Measurements from ENCODE around the gene OBSCN.

Gene OBSCN

GRCh38 chr1:228289239-228289849, 81.5 kb downstream of the OBSCN start:
- DNase-seq, result no peak

- no peak for DNase-seq
Measured at GRCh38 chr1:228289996-228290881, 82.4 kb downstream of the OBSCN start.

DNA sequence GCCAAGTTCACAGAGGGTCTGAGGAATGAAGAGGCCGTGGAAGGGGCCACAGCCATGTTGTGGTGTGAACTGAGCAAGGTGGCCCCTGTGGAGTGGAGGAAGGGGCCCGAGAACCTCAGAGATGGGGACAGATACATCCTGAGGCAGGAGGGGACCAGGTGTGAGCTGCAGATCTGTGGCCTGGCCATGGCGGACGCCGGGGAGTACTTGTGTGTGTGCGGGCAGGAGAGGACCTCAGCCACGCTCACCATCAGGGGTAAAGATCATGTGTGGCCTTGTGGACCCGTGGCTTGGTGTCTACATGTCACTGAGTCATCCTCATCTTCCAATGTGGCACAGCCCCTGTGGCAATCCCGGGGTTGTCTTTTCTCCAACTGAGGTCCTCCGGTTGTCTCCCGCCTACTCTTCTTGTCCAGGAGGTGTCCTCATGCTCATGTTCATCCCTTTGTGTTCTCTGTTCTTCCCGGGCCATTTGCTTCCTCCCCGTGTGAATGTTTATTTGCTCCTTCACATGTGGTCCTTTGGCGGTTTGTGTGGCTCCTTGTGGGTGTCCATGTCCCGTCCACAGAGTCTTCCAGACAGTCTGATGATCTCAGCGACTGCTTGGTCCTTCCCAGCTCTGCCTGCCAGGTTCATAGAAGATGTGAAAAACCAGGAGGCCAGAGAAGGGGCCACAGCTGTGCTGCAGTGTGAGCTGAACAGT, 84.2 kb downstream of the OBSCN start:
- DNase-seq, result peak; percentile 7

DNA sequence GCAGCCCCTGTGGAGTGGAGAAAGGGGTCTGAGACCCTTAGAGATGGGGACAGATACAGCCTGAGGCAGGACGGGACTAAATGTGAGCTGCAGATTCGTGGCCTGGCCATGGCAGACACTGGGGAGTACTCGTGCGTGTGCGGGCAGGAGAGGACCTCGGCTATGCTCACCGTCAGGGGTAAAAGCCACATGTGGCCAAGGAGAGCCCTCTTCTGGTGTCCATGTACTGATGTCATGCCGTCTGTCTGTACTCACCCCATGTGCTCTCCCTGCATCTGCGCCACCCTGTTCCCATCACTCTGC, 84.7 kb downstream of the OBSCN start:
- no peak for DNase-seq

- no peak for DNase-seq
Measured at GRCh38 chr1:228293393-228293792, 85.5 kb downstream of the OBSCN start.

DNA sequence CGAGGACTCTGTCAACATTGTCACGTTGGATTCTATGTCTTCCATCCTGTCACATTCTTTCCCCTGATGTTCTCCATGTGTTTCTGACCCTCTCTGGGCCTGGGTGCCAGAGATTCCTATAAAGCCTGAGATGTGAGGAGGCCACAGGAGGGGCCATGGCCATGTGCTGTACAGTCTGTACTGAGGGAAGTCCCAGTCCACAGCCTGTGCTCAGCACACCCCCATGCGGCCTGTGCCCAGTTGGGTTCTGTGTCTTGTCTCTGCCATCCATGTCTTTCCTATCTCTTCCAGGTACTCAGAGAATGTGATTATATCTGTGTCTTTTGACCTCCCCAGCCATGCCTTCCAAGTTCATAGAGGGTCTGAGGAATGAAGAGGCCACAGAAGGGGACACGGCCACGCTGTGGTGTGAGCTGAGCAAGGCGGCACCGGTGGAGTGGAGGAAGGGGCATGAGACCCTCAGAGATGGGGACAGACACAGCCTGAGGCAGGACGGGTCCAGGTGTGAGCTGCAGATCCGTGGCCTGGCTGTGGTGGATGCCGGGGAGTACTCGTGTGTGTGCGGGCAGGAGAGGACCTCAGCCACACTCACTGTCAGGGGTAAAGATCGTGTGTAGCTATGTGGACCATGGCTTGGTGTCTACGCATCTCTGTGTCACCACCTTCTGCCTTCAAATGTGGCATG, 86.1 kb downstream of the OBSCN start:
- DNase-seq, result no peak

GRCh38 chr1:228294717-228295116, 86.9 kb downstream of the OBSCN start:
- DNase-seq, result no peak

GRCh38 chr1:228295201-228295600, 87.4 kb downstream of the OBSCN start:
- DNase-seq, result no peak

DNA sequence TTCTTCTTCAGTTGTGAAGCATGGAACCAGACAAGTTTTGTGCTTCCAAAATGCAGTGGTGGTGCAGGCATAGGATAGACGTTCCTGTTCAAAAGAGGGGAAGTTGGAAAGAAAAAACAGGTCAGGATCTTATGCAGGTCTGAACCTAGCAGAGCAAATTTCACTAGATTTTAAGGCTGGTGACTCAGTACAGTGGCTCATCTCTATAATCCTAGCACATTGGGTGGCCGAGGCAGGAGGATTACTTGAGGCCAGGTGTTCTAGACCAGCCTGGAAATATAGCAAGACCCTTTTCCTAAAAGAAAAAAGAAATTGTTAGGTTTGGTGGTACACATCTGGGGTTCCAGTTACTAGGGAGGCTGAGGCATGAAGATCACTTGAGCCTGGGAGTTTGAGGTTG, 88.1 kb downstream of the OBSCN start:
- DNase-seq, result no peak

GRCh38 chr1:228297242-228297641, 89.4 kb downstream of the OBSCN start:
- no peak for DNase-seq

GRCh38 chr1:228297822-228298221, 90.0 kb downstream of the OBSCN start:
- DNase-seq, result no peak

GRCh38 chr1:228298471-228298870, 90.6 kb downstream of the OBSCN start:
- DNase-seq, result no peak

DNA sequence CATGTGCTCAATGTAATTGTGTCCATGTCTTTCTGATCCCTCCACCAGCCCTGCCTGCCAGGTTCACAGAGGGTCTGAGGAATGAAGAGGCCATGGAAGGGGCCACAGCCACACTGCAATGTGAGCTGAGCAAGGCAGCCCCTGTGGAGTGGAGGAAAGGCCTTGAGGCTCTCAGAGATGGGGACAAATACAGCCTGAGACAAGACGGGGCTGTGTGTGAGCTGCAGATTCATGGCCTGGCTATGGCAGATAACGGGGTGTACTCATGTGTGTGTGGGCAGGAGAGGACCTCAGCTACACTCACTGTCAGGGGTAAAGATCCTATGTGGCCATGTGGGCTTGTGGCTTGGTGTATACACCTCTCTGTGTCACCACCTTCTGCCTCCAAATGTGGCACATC, 91.4 kb downstream of the OBSCN start:
- DNase-seq, result no peak

GRCh38 chr1:228299901-228300300, 92.1 kb downstream of the OBSCN start:
- no peak for DNase-seq

DNA sequence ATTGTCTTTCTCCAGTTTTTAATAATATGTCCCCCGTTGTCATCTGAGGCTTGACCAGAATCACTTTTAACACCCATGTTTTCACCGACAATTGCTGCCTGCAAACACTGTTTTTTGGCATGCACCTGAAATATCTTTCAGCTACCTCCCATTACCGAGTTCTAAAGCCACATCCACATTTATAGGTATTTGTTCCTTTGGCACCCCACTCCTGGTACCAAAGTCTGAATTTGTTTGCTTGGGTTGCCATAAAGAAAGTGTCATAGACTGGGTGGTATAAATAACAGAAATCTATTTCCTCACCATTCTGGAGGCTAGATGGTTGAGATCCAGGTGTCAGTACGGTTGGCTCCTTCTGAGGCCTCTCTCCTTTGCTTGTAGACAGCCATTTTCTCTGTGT, 94.2 kb downstream of the OBSCN start:
- DNase-seq, result no peak

DNA sequence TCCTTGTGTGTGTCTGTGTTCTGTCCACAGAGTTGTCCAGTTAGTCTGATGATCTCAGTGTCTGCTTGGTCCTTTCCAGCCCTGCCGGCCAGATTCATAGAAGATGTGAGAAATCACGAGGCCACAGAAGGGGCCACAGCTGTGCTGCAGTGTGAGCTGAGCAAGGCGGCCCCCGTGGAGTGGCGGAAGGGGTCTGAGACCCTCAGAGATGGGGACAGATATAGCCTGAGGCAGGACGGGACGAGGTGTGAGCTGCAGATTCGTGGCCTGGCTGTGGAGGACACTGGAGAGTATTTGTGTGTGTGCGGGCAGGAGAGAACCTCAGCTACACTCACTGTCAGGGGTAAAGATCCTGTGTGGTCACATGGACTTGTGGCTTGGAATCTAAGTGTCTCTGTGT, 95.8 kb downstream of the OBSCN start:
- DNase-seq, result no peak

GRCh38 chr1:228304225-228304624, 96.4 kb downstream of the OBSCN start:
- no peak for DNase-seq

DNA sequence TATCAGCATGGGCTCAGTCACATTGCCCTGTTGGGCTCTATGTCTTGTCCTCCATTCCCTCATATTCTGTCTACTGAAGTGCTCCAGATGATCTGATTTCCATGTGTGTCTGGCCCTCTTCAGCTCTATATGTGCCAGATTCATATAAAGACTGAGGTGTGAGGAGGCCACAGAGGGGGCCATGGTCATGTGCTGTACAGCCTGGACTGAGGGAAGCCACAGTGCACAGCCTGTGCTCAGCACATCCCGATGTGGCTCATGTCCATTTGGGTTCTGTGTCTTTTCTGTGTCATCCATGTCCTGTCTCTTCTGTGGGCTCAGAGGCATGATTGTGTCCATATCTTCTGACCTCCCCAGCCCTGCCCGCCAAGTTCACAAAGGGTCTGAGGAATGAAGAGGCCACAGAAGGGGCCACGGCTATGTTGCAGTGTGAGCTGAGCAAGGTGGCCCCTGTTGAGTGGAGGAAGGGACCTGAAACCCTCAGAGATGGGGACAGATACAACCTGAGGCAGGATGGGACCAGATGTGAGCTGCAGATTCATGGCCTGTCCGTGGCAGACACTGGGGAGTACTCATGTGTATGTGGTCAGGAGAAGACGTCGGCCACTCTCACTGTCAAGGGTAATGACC, 97.0 kb downstream of the OBSCN start:
- no peak for DNase-seq

DNA sequence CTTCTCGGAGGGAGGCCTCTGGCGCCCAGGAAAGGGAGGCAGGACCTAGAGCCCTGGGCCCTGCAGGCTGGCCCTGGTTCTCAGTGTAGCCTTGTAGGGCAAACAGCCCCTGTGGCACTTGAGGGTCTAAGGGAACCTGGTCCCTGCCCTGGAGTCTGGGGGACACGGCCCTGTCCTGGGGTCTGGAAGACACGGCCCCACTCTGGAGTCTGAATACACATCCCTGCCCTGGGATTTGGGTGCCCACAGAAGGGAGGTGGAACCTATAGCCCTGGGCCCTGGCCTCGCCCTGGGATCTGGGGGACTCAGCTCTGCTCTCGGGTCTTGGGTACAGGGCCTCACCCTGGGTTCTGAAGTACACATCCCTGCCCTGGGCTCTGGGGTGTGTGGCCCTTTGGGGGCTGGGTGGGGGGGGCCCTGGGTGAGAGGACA, 97.9 kb downstream of the OBSCN start:
- no peak for DNase-seq

- no peak for DNase-seq
Measured at GRCh38 chr1:228306275-228307217, 98.7 kb downstream of the OBSCN start.

DNA sequence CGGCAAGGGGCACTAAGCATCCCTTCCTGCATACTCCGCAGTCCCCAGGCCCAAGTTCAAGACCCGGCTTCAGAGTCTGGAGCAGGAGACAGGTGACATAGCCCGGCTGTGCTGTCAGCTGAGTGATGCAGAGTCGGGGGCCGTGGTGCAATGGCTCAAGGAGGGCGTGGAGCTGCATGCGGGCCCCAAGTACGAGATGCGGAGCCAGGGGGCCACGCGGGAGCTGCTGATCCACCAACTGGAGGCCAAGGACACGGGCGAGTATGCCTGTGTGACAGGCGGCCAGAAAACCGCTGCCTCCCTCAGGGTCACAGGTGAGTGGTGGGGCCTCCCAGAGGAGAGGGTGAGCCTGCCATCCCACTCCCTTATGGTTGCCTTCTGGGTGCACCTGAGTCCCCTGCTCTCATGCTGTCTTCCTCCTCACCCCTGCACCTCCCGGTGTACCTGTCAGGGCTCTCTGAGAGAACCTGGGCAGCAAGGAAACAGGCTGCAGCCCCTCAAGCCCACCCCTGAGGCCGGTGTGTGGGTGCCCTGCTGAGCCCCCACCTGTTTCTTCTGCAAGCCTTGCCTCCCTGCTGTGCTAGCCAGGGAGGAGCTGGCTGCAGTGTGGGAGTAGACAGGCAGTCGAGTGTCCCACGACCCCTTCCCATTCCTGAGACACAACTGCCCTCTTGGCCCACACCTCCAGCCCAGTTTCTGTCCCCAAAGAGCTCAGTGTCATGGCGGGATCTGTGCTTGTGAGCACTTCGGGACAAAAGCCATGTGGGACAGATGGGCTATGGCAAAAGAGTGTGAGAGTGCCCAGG, 99.6 kb downstream of the OBSCN start:
- DNase-seq, result no peak

All from fibroblast of skin of scalp (primary cell).